ENCODE results near the gene SH2D2A. TPM values are rescaled to one million over a fixed set of nuclear protein-coding genes. Genes with fewer than 3 reads are reported as not detected.
A peak's percentile ranks its signal among the peaks of the same experiment; 100 is the strongest.

The SH2D2A gene
- total and polyA plus RNA-seq, 2 of the 4 experiments (the other 2 are of a cell fraction), result not detected

- dilution Hi-C loops (cut with HindIII; ENCODE audit: low sequenced_read_pairs, unreplicated experiment) (no loop called here), in situ Hi-C loops (cut with MboI; ENCODE audit: low sequenced_read_pairs) (no loop called here), intact Hi-C loops (cut with micrococcal nuclease) (no loop called here)
- Histone ChIP-seq H3K18ac (ENCODE audit: low read depth, low read length) (no peak overlapping the region), H3K9ac (ENCODE audit: low read depth, low read length) (no peak overlapping the region), H2BK15ac (ENCODE audit: low read depth, low read length) (no peak overlapping the region), H2AFZ (replicated peaks; ENCODE audit: low read length, poor library complexity) (no peak overlapping the region), H3K36me3 (ENCODE audit: control insufficient read depth, insufficient read depth, low read length) (no peaks in the 10 kb centered on the region), H3K27me3 (ENCODE audit: control insufficient read depth, insufficient read depth, low read length) (peaks cover 39% of the 10 kb centered on the region), H2BK5ac (ENCODE audit: low read depth, low read length, poor library complexity, severe bottlenecking) (no peak overlapping the region), H3K4ac (ENCODE audit: low read depth, low read length) (no peak overlapping the region), H2BK20ac (ENCODE audit: low read depth, low read length) (no peak overlapping the region), H3K79me1 (ENCODE audit: low read depth in 1 of 2, low read length in 2 of 2) (no peaks in the 10 kb centered on the region), H3K4me2 (ENCODE audit: low read depth, low read length) (no peak overlapping the region), H2BK120ac (ENCODE audit: low read depth, low read length) (no peak overlapping the region), H4K5ac (ENCODE audit: low read depth, low read length) (no peak overlapping the region), H4K20me1 (ENCODE audit: insufficient read depth, low read length) (no peaks in the 10 kb centered on the region), H3K9me1 (ENCODE audit: insufficient read depth, low read length) (no peaks in the 10 kb centered on the region), H3K9me3 (ENCODE audit: control insufficient read depth, insufficient read depth, low read length) (0 out of 2 replicates have a peak, but pooled peaks cover 2% of the 10 kb centered on the region), H3K14ac (replicated peaks; ENCODE audit: low read depth, low read length) (no peak overlapping the region), H3K56ac (ENCODE audit: extremely low read depth, insufficient read depth, low read length) (no peak overlapping the region), H4K91ac (ENCODE audit: insufficient read depth, low read depth, low read length) (no peak overlapping the region), H2AK5ac (ENCODE audit: low read depth, low read length) (no peak overlapping the region), H4K8ac (ENCODE audit: low read depth in 2 of 2, low read length in 2 of 2) (no peak overlapping the region), H2AK9ac (replicated peaks; ENCODE audit: low read depth, low read length, poor library complexity) (no peak overlapping the region), H3K23ac (ENCODE audit: low read depth, low read length) (no peak overlapping the region), H3K27ac (ENCODE audit: insufficient read depth, low read length) (no peak overlapping the region), H3K4me3 (ENCODE audit: insufficient read depth, low read depth, low read length) (no peak overlapping the region), H3K4me1 (ENCODE audit: control insufficient read depth, insufficient read depth, low read length) (no peaks in the 10 kb centered on the region)
- ATAC-seq (ENCODE audit: low read depth), result no peak
- ChIA-PET POLR2A (ENCODE audit: unreplicated experiment) (no interaction called here), CTCF (interaction anchor here (0.6 to 1.4 kb wide), 3 partner anchors 9 to 16 kb away, joined by 3 read pairs; no protein-coding TSS in a partner anchor)
- peak; percentile 20 for DNase-seq
- 93% methylated on average over 3 of the region's 5 CpGs; no CpG with 5 or more reads in 1 of the 2 experiments for WGBS, 2 experiments (ENCODE audit: extremely low coverage in 2 of 2, insufficient read length in 1 of 2)
- TF ChIP-seq POLR2A (IDR thresholded peaks at IDR 0.05; ENCODE audit: low read depth, low read length) (no peak), BHLHE40 (IDR thresholded peaks at IDR 0.05; ENCODE audit: low read depth, low read length) (no peak), MXI1 (IDR thresholded peaks at IDR 0.05; ENCODE audit: borderline replicate concordance, low read depth, low read length) (no peak), FOS (IDR thresholded peaks at IDR 0.05; ENCODE audit: low read depth, low read length) (no peak), USF2 (IDR thresholded peaks at IDR 0.05; ENCODE audit: low read depth, low read length) (no peak), MAFK (IDR thresholded peaks at IDR 0.05; ENCODE audit: low read depth, low read length) (no peak), RAD21 (IDR thresholded peaks at IDR 0.05; ENCODE audit: low read length) (no peak), CEBPB (IDR thresholded peaks at IDR 0.05; ENCODE audit: low read depth, low read length) (no peak), CHD1 (IDR thresholded peaks at IDR 0.05; ENCODE audit: low read depth, low read length) (no peak)
- BruUV-seq (replicated peaks), result no TSS peak
Measured at GRCh38 chr1:156823210-156823790, 6.7 kb upstream of the SH2D2A start.
